GM19043 (cell line): ENCODE data around the gene CDH5.

Source experiments
- ATAC-seq: cut with Tn5 transposase; IDR thresholded peaks from one replicate; pipeline ENCODE4 v1.9.1; 2021; ENCODE audit warnings: low read depth; ENCODE audit not compliant: unreplicated experiment

CDH5 gene

GRCh38 chr16:66352304-66352703 lies 14.2 kb upstream of the CDH5 start:
- no peak for ATAC-seq

- no peak for ATAC-seq
Observed at GRCh38 chr16:66353055-66353454, 13.4 kb upstream of the CDH5 start.

- no peak for ATAC-seq
Observed at GRCh38 chr16:66354034-66354909, 12.2 kb upstream of the CDH5 start.

- no peak for ATAC-seq
Observed at GRCh38 chr16:66355526-66355925, 11.0 kb upstream of the CDH5 start.

- ATAC-seq: no peak
Observed at GRCh38 chr16:66357523-66357928, 9.0 kb upstream of the CDH5 start.

- ATAC-seq: no peak
Observed at GRCh38 chr16:66358231-66358630, 8.3 kb upstream of the CDH5 start.

- ATAC-seq: no peak
Observed at GRCh38 chr16:66359012-66359411, 7.5 kb upstream of the CDH5 start.

GRCh38 chr16:66359811-66360608 lies 6.5 kb upstream of the CDH5 start:
- no peak for ATAC-seq

GRCh38 chr16:66360624-66361324 lies 5.7 kb upstream of the CDH5 start:
- no peak for ATAC-seq

- no peak for ATAC-seq
Observed at GRCh38 chr16:66361604-66362135, 4.8 kb upstream of the CDH5 start.

GRCh38 chr16:66363211-66363777 lies 3.2 kb upstream of the CDH5 start:
- no peak for ATAC-seq

- ATAC-seq: no peak
Observed at GRCh38 chr16:66364117-66364958, 2.2 kb upstream of the CDH5 start.

- ATAC-seq: no peak
Observed at GRCh38 chr16:66364959-66365306, 1.6 kb upstream of the CDH5 start.

GRCh38 chr16:66365651-66366050 lies 840 bp upstream of the CDH5 start:
- ATAC-seq: no peak

- no peak for ATAC-seq
Observed at GRCh38 chr16:66367968-66368891, 1.7 kb downstream of the CDH5 start.

GRCh38 chr16:66369055-66369592 lies 2.6 kb downstream of the CDH5 start:
- ATAC-seq: no peak

- no peak for ATAC-seq
Observed at GRCh38 chr16:66370786-66371684, 4.5 kb downstream of the CDH5 start.
